KOPT-K1 (cell line): Measurements from ENCODE around the gene CDKN1B.

Experiments used
- H3K27ac ChIP-seq: fragments of 200-600 bp; sonication (generic); 2 replicates; pipeline ENCODE4 v1.5.1; 2016; ENCODE audit warnings: antibody characterized with exemption, mild to moderate bottlenecking, low read depth, low read length; ENCODE audit not compliant: poor library complexity, severe bottlenecking
- H3K36me3 ChIP-seq: fragments of 200-600 bp; sonication (generic); 2 replicates; pipeline ENCODE4 v1.5.1; 2017; ENCODE audit warnings: antibody characterized with exemption, mild to moderate bottlenecking, low read length, moderate library complexity; ENCODE audit not compliant: insufficient read depth
- H3K9me3 ChIP-seq: fragments of 200-600 bp; sonication (generic); 2 replicates; pipeline ENCODE4 v1.5.1; 2017; ENCODE audit warnings: antibody characterized with exemption, low read length, mild to moderate bottlenecking; ENCODE audit not compliant: insufficient read depth, poor library complexity, severe bottlenecking

Gene CDKN1B

DNA sequence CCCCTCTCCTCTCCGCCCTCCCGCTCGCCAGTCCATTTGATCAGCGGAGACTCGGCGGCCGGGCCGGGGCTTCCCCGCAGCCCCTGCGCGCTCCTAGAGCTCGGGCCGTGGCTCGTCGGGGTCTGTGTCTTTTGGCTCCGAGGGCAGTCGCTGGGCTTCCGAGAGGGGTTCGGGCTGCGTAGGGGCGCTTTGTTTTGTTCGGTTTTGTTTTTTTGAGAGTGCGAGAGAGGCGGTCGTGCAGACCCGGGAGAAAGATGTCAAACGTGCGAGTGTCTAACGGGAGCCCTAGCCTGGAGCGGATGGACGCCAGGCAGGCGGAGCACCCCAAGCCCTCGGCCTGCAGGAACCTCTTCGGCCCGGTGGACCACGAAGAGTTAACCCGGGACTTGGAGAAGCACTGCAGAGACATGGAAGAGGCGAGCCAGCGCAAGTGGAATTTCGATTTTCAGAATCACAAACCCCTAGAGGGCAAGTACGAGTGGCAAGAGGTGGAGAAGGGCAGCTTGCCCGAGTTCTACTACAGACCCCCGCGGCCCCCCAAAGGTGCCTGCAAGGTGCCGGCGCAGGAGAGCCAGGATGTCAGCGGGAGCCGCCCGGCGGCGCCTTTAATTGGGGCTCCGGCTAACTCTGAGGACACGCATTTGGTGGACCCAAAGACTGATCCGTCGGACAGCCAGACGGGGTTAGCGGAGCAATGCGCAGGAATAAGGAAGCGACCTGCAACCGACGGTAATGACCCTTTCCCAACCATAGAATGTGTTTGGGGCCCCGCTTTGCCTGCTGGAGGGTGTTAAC lies 615 bp downstream of the CDKN1B start:
- H3K36me3 ChIP-seq = peaks cover 31% of the 10 kb centered on the region
- no peaks in the 10 kb centered on the region for H3K9me3 ChIP-seq
- peak overlapping the region; percentile 94 for H3K27ac ChIP-seq

DNA sequence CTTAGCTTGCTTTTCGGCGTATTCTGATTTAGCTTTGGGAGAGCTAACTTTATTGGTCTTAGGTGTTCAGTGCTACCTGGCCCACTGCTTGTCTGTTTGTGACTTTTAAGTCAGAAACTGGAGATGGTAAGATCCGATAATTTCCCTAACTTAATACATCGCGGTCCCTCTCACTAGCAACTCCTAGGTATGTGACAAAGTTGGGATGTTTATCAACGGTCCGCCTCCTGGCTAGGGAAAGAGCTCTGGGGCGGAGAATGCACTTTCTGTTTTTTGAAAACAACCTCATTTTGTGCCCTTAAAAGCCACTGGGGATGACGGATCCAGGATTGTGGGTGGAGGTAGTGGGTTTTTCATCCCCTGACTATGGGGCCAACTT lies 1.2 kb downstream of the CDKN1B start:
- Histone ChIP-seq H3K27ac (peak overlapping the region; percentile 94), H3K36me3 (peaks cover 31% of the 10 kb centered on the region), H3K9me3 (no peaks in the 10 kb centered on the region)

DNA sequence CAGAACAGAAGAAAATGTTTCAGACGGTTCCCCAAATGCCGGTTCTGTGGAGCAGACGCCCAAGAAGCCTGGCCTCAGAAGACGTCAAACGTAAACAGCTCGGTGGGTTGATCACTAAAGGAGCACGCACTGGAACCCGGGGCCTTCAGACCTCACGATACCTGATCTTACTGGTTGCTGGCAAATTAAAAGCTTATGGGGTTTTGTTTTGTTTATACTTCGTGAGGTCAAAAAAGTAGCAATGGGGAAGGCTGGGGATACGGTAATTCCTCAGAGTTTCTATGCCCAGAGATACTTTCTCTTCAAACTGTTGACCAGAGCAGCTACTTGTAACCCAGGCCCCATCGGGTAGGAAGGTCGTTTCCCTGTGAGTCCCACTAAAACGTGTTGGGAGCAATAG lies 1.7 kb downstream of the CDKN1B start:
- Histone ChIP-seq H3K9me3 (no peaks in the 10 kb centered on the region), H3K27ac (peak overlapping the region; percentile 94), H3K36me3 (peaks cover 31% of the 10 kb centered on the region)

DNA sequence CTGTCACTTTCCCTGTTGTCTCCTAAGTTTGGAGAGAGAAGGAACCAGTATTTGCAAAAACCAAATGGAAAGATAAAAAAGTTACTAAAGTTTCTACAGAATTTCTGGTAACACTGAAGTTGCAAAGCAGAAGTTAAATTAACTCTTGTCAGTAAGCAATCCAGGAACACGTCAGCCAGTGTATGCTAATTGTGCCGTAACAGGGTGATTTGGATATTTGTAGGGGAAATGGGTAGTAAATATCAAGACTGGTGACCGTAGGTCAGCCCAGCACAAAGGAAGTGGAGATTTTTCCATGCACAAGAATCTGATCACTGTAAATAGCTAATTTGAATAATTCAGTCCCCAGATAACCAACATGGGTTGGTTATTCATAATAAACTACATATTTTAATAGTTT lies 2.3 kb downstream of the CDKN1B start:
- Histone ChIP-seq H3K27ac (peak overlapping the region; percentile 94), H3K9me3 (no peaks in the 10 kb centered on the region), H3K36me3 (peaks cover 31% of the 10 kb centered on the region)

DNA sequence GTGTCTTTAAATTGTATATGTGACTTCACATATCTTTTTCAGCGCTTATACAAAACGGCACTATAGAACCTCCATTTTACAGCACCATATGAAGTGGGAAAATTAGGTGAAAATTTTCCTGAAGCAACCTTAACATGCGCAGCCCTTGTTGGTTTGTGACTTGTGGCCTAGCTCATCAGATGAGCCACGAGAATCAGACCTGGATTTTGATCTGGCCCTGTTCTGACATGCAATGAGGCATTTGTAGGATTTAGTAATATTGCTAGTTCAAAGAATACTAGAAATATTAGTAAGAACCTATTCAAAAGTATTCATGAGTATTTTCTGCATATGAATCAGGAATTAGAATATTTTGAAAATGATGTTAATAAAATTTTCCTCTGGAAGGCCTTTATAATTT lies 2.9 kb downstream of the CDKN1B start:
- H3K27ac ChIP-seq = peak overlapping the region; percentile 94
- H3K9me3 ChIP-seq = no peaks in the 10 kb centered on the region
- H3K36me3 ChIP-seq = peaks cover 31% of the 10 kb centered on the region

DNA sequence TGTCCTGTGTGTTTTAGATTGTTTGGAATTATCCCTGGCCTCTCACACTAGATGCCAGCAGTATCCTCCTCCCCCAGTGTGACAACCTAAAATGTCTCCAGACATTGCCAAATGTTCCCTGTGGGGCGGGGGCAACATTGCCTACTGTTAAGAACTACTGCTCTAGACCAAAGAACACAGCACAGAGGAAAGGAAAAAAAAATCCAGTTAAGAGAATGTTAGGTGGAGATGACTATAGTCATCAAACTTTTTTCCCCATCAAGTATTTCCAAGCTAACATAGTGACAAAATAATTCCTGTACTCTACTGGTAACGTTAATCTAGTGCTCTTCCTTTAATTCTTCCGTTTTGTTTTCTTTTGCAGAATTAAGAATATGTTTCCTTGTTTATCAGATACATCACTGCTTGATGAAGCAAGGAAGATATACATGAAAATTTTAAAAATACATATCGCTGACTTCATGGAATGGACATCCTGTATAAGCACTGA lies 3.5 kb downstream of the CDKN1B start:
- peaks cover 31% of the 10 kb centered on the region for H3K36me3 ChIP-seq
- peak overlapping the region; percentile 43 for H3K27ac ChIP-seq
- H3K9me3 ChIP-seq = no peaks in the 10 kb centered on the region

DNA sequence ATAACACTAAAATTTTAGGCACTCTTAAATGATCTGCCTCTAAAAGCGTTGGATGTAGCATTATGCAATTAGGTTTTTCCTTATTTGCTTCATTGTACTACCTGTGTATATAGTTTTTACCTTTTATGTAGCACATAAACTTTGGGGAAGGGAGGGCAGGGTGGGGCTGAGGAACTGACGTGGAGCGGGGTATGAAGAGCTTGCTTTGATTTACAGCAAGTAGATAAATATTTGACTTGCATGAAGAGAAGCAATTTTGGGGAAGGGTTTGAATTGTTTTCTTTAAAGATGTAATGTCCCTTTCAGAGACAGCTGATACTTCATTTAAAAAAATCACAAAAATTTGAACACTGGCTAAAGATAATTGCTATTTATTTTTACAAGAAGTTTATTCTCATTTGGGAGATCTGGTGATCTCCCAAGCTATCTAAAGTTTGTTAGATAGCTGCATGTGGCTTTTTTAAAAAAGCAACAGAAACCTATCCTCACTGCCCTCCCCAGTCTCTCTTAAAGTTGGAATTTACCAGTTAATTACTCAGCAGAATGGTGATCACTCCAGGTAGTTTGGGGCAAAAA lies 4.1 kb downstream of the CDKN1B start:
- Histone ChIP-seq H3K36me3 (peaks cover 31% of the 10 kb centered on the region), H3K27ac (peak overlapping the region; percentile 99), H3K9me3 (no peaks in the 10 kb centered on the region)

DNA sequence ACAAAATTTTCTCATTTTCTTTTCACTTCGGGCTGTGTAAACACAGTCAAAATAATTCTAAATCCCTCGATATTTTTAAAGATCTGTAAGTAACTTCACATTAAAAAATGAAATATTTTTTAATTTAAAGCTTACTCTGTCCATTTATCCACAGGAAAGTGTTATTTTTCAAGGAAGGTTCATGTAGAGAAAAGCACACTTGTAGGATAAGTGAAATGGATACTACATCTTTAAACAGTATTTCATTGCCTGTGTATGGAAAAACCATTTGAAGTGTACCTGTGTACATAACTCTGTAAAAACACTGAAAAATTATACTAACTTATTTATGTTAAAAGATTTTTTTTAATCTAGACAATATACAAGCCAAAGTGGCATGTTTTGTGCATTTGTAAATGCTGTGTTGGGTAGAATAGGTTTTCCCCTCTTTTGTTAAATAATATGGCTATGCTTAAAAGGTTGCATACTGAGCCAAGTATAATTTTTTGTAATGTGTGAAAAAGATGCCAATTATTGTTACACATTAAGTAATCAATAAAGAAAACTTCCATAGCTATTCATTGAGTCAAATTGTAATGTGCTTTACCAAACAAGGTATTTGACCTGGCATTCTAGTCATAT lies 4.8 kb downstream of the CDKN1B start:
- Histone ChIP-seq H3K36me3 (peaks cover 31% of the 10 kb centered on the region), H3K27ac (peak overlapping the region; percentile 99), H3K9me3 (no peaks in the 10 kb centered on the region)

DNA sequence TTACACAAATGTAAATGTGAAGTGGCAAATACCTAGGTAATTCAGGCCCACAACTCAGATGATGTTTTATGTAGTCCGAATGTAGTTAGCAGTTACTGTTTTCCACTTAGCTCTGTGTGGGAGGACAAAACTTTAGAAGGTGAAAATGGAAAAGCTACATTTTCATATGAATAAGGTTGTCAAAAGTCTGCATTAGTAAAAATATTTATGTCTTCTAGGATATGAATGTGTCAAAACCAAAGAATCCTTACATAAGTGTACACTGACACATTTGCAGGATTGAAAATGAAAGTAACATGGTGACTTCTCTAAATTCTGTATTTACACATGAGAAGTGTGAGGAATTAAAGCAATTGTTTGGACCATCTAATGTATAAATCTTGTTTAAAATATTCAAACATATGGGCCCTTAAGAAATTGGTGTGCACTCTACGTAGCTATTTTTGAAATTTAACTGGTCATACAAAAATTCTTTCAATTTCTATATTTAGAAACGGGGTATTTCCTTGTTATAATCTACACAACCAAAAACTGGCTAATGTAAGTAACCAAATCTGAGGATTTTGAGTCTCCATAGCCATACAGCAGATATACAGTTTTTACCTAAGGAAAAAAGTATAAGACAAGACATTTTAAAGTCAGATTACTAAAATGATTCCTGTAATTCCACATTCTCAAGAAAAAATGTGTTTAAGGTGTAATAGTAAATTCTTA lies 5.4 kb downstream of the CDKN1B start:
- H3K9me3 ChIP-seq = no peaks in the 10 kb centered on the region
- H3K27ac ChIP-seq = peak overlapping the region; percentile 99
- H3K36me3 ChIP-seq = peaks cover 31% of the 10 kb centered on the region

DNA sequence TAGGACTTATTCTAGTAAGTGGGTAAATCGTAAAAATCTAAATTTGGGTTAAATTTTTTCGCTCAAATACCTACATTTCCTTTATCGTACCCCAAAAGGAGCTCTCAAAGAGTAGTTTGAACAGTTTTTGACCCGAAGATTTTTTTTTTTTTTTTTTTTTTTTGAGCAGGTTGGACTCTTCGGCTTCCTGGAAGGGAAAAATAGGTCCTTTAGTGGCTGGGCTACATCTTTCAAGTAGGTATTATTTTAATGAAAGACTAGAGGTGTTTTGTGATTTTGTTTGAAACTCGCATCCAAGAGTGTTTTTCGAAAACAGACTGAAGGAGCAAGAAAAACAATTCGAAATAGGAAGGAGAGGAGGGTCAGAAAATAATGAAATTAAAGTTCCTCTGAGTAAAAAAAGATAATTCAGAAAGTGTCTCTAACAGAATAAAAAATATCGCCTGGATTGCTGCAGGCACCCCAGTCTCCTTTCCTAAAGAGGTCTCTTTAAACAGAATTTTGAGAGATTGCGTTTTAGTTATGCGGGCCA lies 6.0 kb downstream of the CDKN1B start:
- peak overlapping the region; percentile 99 for H3K27ac ChIP-seq
- H3K36me3 ChIP-seq = peaks cover 34% of the 10 kb centered on the region
- no peaks in the 10 kb centered on the region for H3K9me3 ChIP-seq

DNA sequence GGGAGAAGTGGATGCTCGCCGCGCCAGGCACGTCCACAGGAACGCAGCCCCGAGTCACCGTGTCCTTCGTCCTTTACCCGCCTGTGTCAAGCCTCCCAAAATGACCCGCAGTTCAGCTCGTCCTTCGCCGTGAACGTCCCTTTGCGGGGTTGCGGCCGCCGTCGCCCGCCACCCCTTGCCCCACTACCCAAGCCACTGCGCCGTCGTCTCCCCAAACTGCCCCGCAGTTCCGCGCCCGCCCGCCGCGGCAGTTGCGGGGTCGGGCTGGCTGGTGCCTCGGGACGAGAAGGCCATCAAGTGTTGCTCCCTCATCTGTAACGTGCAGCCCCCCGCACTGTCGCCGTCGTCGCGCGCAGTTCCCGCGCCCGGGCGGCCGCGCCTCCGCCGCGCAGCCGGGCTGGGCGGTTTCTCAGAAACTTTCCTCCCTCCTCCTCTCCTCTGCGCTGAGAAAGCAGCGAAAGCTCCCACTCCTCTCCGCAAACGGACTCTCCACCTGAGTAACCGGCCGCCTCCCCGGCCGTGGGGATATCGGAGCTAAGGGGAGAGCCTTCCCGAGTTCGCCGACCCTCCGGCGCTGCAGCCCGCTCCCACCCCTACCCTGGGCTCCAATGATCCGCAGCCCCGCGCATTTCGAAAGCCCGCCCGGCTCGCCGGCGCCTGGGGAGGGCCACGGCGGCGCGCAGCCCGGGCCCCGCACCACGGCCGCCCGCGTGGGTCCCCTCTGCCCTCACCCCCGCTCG lies 6.7 kb downstream of the CDKN1B start:
- Histone ChIP-seq H3K36me3 (peaks cover 32% of the 10 kb centered on the region), H3K27ac (peak overlapping the region; percentile 99), H3K9me3 (no peaks in the 10 kb centered on the region)

DNA sequence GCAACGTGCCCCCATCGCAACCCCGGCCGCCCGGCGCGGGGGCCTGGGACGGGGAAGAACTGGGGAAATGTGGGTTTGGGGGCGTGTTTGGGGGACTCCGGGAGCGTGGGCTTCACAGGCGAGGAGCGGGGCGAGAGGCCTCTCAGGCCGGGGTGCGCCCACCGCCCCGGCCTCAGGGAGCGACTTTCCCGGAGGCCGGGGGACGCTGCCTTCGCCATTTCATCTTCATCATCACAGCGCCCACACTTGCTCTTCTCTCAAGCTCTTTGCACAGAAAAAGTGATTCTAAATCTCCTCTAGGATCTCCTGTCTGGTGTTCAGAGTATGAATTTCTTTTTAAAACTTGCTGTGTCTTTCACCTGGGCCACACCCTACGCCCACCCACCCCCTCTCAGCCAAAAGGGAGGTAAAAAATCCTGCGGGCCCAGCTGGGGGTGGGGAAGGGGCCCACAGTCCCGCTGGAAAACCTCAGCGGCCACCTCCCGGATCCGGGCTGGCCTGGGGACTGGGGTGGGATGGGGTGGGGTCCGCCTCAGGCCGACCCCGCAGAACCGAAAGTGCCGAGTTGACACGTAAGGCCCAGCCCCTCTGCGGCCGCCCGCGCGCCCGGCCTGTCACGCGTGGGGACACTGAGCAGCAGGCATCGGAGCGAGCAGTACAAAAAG lies 7.4 kb downstream of the CDKN1B start:
- Histone ChIP-seq H3K9me3 (no peaks in the 10 kb centered on the region), H3K36me3 (peaks cover 25% of the 10 kb centered on the region), H3K27ac (peak overlapping the region; percentile 99)

DNA sequence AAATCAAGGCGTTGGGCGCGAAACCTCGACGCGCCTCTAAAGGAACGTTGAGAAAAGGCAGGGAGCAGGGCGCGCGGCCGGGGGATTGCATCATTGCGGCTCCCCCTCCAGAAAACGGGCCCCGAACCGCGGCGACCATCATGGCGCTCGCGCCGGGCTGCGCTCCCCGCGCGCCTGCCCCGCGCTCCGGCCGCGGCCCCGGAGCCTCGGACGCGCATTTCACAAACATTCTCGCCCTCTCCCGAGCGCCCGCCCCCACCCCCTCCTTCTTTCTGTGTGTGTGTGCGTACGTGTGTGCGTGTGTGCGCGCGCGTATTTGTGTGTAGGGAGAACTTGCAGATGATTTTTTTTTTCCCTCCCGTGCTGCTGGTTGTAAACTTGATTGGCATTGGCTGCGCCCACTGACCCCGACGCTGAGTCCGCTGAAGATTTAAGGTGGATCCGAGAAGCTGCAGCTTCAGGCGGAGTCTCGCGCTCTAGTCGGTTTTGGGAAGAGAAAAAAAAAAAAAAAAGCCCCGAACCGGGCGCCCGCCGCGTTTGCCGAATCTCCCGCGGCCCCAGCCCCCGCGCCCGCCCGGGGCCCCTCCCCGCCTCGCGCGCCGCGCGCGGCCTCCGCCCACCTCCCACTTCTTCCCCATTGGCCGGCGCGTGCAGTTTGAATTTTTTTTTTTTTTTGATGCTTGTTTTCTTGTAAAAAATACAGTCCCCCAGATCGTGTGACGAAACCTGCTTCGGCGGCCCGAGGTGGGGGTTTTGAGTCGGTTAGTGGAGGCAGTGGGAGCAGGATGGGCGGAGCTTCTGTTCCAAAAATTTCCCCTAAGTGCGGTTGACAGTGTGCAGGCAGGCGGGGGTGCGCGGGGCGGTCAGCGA lies 8.2 kb downstream of the CDKN1B start:
- Histone ChIP-seq H3K36me3 (peaks cover 19% of the 10 kb centered on the region), H3K9me3 (no peaks in the 10 kb centered on the region), H3K27ac (peak overlapping the region; percentile 99)
